ENCODE results near the gene SLC22A16. TPM values are rescaled to one million over a fixed set of nuclear protein-coding genes. Genes with fewer than 3 reads are reported as not detected.

Gene SLC22A16
- polyA plus RNA-seq, 1 donor (not counting 4 experiments of a cell fraction or from before 2014, with no cell fraction given) = not detected

DNA sequence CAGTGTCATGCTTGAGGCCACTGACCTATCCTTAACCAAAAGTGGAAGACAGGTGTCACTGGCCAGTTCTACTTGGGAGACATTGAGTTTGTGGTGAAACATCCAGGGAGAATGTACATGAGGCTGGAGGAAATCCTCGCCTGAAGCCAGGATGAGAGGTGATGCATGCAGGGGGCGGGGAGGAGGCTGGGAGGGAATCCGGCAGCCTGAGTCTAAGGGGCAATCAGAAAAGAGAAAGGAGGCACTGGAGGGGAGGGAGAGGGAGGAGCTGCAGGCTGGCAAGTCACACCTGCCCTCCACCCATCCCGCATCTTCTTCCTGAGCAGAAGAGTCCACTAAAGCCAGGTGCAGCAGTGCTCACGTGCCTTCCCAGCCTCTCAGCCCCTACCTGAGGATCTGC lies 46.2 kb downstream of the SLC22A16 start:
- DNase-seq (ENCODE audit: low read depth, low spot score) (no peak), FAIRE-seq (no peak)
- Histone ChIP-seq H3K9ac (ENCODE audit: control insufficient read depth, extremely low read depth, insufficient read depth, low read length) (no peak overlapping the region), H3K79me2 (ENCODE audit: control insufficient read depth, insufficient read depth, low read length) (no peaks in the 10 kb centered on the region), H3K9me3 (ENCODE audit: control insufficient read depth, low read depth, low read length) (no peaks in the 10 kb centered on the region), H2AFZ (ENCODE audit: control insufficient read depth, low read length) (no peak overlapping the region), H3K27ac (ENCODE audit: control insufficient read depth, insufficient read depth, low read length) (no peak overlapping the region), H3K4me3 (ENCODE audit: control insufficient read depth in 2 of 3, extremely low read depth in 1 of 3, insufficient read depth in 2 of 3, low read depth in 1 of 3, low read length in 3 of 3) (no peak overlapping the region), H4K20me1 (ENCODE audit: control insufficient read depth, extremely low read depth, insufficient read depth, low read length) (no peaks in the 10 kb centered on the region), H3K4me1 (ENCODE audit: control insufficient read depth, extremely low read depth, insufficient read depth, low read length) (no peaks in the 10 kb centered on the region), H3K36me3 (ENCODE audit: control insufficient read depth in 2 of 2, extremely low read depth in 1 of 2, insufficient read depth in 2 of 2, low read length in 2 of 2) (no peaks in the 10 kb centered on the region), H3K9me1 (ENCODE audit: control insufficient read depth, extremely low read depth, insufficient read depth, low read length) (no peaks in the 10 kb centered on the region), H3K4me2 (ENCODE audit: control insufficient read depth, extremely low read depth, insufficient read depth, low read depth, low read length) (no peak overlapping the region), H3K27me3 (ENCODE audit: control insufficient read depth, extremely low read depth, insufficient read depth, low read length) (peaks cover 20% of the 10 kb centered on the region)
- no peak for TF ChIP-seq EZH2 (IDR thresholded peaks at IDR 0.05; ENCODE audit: low read length)
- TF ChIP-seq, protein P1, sequence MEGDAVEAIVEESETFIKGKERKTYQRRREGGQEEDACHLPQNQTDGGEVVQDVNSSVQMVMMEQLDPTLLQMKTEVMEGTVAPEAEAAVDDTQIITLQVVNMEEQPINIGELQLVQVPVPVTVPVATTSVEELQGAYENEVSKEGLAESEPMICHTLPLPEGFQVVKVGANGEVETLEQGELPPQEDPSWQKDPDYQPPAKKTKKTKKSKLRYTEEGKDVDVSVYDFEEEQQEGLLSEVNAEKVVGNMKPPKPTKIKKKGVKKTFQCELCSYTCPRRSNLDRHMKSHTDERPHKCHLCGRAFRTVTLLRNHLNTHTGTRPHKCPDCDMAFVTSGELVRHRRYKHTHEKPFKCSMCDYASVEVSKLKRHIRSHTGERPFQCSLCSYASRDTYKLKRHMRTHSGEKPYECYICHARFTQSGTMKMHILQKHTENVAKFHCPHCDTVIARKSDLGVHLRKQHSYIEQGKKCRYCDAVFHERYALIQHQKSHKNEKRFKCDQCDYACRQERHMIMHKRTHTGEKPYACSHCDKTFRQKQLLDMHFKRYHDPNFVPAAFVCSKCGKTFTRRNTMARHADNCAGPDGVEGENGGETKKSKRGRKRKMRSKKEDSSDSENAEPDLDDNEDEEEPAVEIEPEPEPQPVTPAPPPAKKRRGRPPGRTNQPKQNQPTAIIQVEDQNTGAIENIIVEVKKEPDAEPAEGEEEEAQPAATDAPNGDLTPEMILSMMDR (optimal IDR thresholded peaks at IDR 0.05 in 1 of 3, IDR thresholded peaks at IDR 0.05 in 1 of 3, conservative IDR thresholded peaks at IDR 0.05 in 1 of 3; ENCODE audit: extremely low read depth in 1 of 3, insufficient read depth in 2 of 3, low read length in 3 of 3) = no peak
- dilution Hi-C loops (cut with MboI; ENCODE audit: extremely low pct_ligation_motif_present, low sequenced_read_pairs) = no loop called here

DNA sequence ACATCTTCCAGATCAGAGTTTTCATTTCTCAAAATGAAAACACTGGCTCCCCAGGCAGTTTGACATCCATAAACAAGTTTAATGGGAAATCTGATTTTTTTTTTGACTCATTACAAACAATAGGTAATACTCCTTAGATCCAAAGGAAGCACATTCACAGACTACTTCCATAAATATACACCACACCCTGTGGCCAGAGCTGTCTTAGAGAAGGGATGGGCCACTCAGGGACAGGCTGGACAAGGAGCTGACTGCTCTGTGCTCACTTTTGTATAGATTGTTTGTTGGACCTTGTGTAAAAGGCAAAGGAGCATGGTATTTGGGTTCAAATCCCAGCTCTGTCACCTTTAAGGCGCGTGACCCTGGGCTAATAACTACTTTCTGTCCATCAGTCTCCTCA lies 48.3 kb downstream of the SLC22A16 start:
- no peak for FAIRE-seq
- dilution Hi-C loops (cut with MboI; ENCODE audit: extremely low pct_ligation_motif_present, low sequenced_read_pairs) = no loop called here
- H3K4me1 ChIP-seq (ENCODE audit: control insufficient read depth, extremely low read depth, insufficient read depth, low read length) = no peaks in the 10 kb centered on the region
- no peak for DNase-seq (ENCODE audit: low read depth, low spot score)
- H3K9me1 ChIP-seq (ENCODE audit: control insufficient read depth, extremely low read depth, insufficient read depth, low read length) = no peaks in the 10 kb centered on the region
- H4K20me1 ChIP-seq (ENCODE audit: control insufficient read depth, extremely low read depth, insufficient read depth, low read length) = no peaks in the 10 kb centered on the region
- no peaks in the 10 kb centered on the region for H3K36me3 ChIP-seq (ENCODE audit: control insufficient read depth in 2 of 2, extremely low read depth in 1 of 2, insufficient read depth in 2 of 2, low read length in 2 of 2)
- no peak for TF ChIP-seq EZH2 (IDR thresholded peaks at IDR 0.05; ENCODE audit: low read length)
- TF ChIP-seq, protein P1 (optimal IDR thresholded peaks at IDR 0.05 in 1 of 3, IDR thresholded peaks at IDR 0.05 in 1 of 3, conservative IDR thresholded peaks at IDR 0.05 in 1 of 3; ENCODE audit: extremely low read depth in 1 of 3, insufficient read depth in 2 of 3, low read length in 3 of 3) = no peak
- H3K79me2 ChIP-seq (ENCODE audit: control insufficient read depth, insufficient read depth, low read length) = no peaks in the 10 kb centered on the region
- H3K4me2 ChIP-seq (ENCODE audit: control insufficient read depth, extremely low read depth, insufficient read depth, low read depth, low read length) = no peak overlapping the region
- H3K27ac ChIP-seq (ENCODE audit: control insufficient read depth, insufficient read depth, low read length) = no peak overlapping the region
- H3K4me3 ChIP-seq (ENCODE audit: control insufficient read depth in 2 of 3, extremely low read depth in 1 of 3, insufficient read depth in 2 of 3, low read depth in 1 of 3, low read length in 3 of 3) = no peak overlapping the region
- no peak overlapping the region for H2AFZ ChIP-seq (ENCODE audit: control insufficient read depth, low read length)
- no peak overlapping the region for H3K9ac ChIP-seq (ENCODE audit: control insufficient read depth, extremely low read depth, insufficient read depth, low read length)
- peaks cover 20% of the 10 kb centered on the region for H3K27me3 ChIP-seq (ENCODE audit: control insufficient read depth, extremely low read depth, insufficient read depth, low read length)
- no peaks in the 10 kb centered on the region for H3K9me3 ChIP-seq (ENCODE audit: control insufficient read depth, low read depth, low read length)
